Measurements from ENCODE around the gene CDH23.

GRCh38 chr10:71362141-71362540 is 34.6 kb upstream of the CDH23 start:
- TF ChIP-seq CTCF (IDR thresholded peaks at IDR 0.05; ENCODE audit: low read depth, low read length, poor library complexity, severe bottlenecking) (no peak), EZH2phosphoT487 (IDR thresholded peaks at IDR 0.05; ENCODE audit: borderline replicate concordance, low read length) (no peak)
